Measurements from ENCODE around the gene LUC7L2.
A peak's percentile ranks its signal among the peaks of the same experiment; 100 is the strongest.
"Not testable (repeated sequence)": the region's sequence is repeated elsewhere in the genome, so short reads cannot be mapped to it uniquely, and the experiment has no call there.

The LUC7L2 gene

GRCh38 chr7:139359366-139360209 lies at the start of gene LUC7L2:
TSS of gene LUC7L2 (plus strand) at chr7:139359894. CDS start at chr7:139360262, 368 bp downstream.
- peak; percentile 97 to 100 (median 99) for DNase-seq (ENCODE audit: low read depth in 3 of 3)

- no peak for DNase-seq (ENCODE audit: low read depth in 3 of 3)
These were observed 41.7 kb upstream of the LUC7L2 start for GRCh38 chr7:139317939-139318505.

GRCh38 chr7:139321071-139321745 lies 38.5 kb upstream of the LUC7L2 start:
- no peak for DNase-seq (ENCODE audit: low read depth in 3 of 3)

GRCh38 chr7:139324709-139325108 lies 35.0 kb upstream of the LUC7L2 start:
- not testable (repeated sequence) for DNase-seq (ENCODE audit: low read depth in 3 of 3)

GRCh38 chr7:139328375-139328774 lies 31.3 kb upstream of the LUC7L2 start:
- DNase-seq (ENCODE audit: low read depth in 3 of 3) = no peak

- DNase-seq (ENCODE audit: low read depth in 3 of 3) = no peak
These were observed 30.6 kb upstream of the LUC7L2 start for GRCh38 chr7:139329119-139329518.

GRCh38 chr7:139330333-139331030 lies 29.2 kb upstream of the LUC7L2 start:
- DNase-seq (ENCODE audit: low read depth in 3 of 3) = no peak

- no peak for DNase-seq (ENCODE audit: low read depth in 3 of 3)
These were observed 26.9 kb upstream of the LUC7L2 start for GRCh38 chr7:139332697-139333359.

- DNase-seq (ENCODE audit: low read depth in 3 of 3) = not testable (repeated sequence)
These were observed 26.3 kb upstream of the LUC7L2 start for GRCh38 chr7:139333443-139333842.

- no peak for DNase-seq (ENCODE audit: low read depth in 3 of 3)
These were observed 25.1 kb upstream of the LUC7L2 start for GRCh38 chr7:139334399-139335150.

GRCh38 chr7:139339025-139339424 lies 20.7 kb upstream of the LUC7L2 start:
- no peak for DNase-seq (ENCODE audit: low read depth in 3 of 3)

- DNase-seq (ENCODE audit: low read depth in 3 of 3) = no peak
These were observed 20.0 kb upstream of the LUC7L2 start for GRCh38 chr7:139339698-139340036.

- DNase-seq (ENCODE audit: low read depth in 3 of 3) = peak; percentile 93 to 98 (median 97)
These were observed 19.5 kb upstream of the LUC7L2 start for GRCh38 chr7:139340037-139340807.

GRCh38 chr7:139340808-139341057 lies 19.0 kb upstream of the LUC7L2 start:
- DNase-seq (ENCODE audit: low read depth in 3 of 3) = no peak

GRCh38 chr7:139341058-139341775 lies 18.5 kb upstream of the LUC7L2 start, which contains the start of gene FMC1:
TSS of gene FMC1 (plus strand) at chr7:139341337. CDS start at chr7:139341385, 48 bp downstream.
- DNase-seq (ENCODE audit: low read depth in 3 of 3) = peak; percentile 69 to 71 (median 70)

- DNase-seq (ENCODE audit: low read depth in 3 of 3) = no peak
These were observed 17.9 kb upstream of the LUC7L2 start for GRCh38 chr7:139341776-139342226.

- no peak for DNase-seq (ENCODE audit: low read depth in 3 of 3)
These were observed 14.7 kb upstream of the LUC7L2 start for GRCh38 chr7:139345042-139345441.

GRCh38 chr7:139351027-139351426 lies 8.7 kb upstream of the LUC7L2 start:
- no peak for DNase-seq (ENCODE audit: low read depth in 3 of 3)

GRCh38 chr7:139354729-139355128 lies 5.0 kb upstream of the LUC7L2 start:
- DNase-seq (ENCODE audit: low read depth in 3 of 3) = no peak
